Muscle of back (tissue), 11 donors: ENCODE results near the gene RHOV. TPM values are rescaled to one million over a fixed set of nuclear protein-coding genes. Genes with fewer than 3 reads are reported as not detected.
"Not testable (repeated sequence)": the region's sequence is repeated elsewhere in the genome, so short reads cannot be mapped to it uniquely, and the experiment has no call there.

ENCODE experiments used
- DNase-seq, 3 donors: peaks; one replicate each; pipeline versions ENCODE4 v3.0.0 to v3.0.0-alpha.2; 2013
- polyA plus RNA-seq, 10 donors: library from polyadenylated mRNA; unstranded; fragments of 120-200 nt; gene quantifications; one replicate each; pipeline ENCODE4 v1.2.1, GENCODE V29; 2013; ENCODE audit not compliant: insufficient read length in 10 of 10

Gene RHOV
- polyA plus RNA-seq, 10 donors: 0.12 to 4.4 (median 0.24) TPM

GRCh38 chr15:40875991-40876730, 2.1 kb upstream of the RHOV start:
- DNase-seq: no peak

- DNase-seq: no peak
These were observed 992 bp downstream of the RHOV start for GRCh38 chr15:40872791-40873693.

- no peak for DNase-seq
These were observed 2.1 kb downstream of the RHOV start for GRCh38 chr15:40871749-40872617.

GRCh38 chr15:40870716-40871115, 3.3 kb downstream of the RHOV start:
- no peak for DNase-seq

GRCh38 chr15:40869686-40870085, 4.3 kb downstream of the RHOV start:
- no peak for DNase-seq

- no peak for DNase-seq
These were observed 6.8 kb downstream of the RHOV start for GRCh38 chr15:40867199-40867598.

- no peak for DNase-seq
These were observed 10.3 kb downstream of the RHOV start for GRCh38 chr15:40863660-40864270.

GRCh38 chr15:40861147-40861546, 12.9 kb downstream of the RHOV start:
- DNase-seq: not testable (repeated sequence)

- peak; percentile 34 to 66 (median 60) for DNase-seq
These were observed 14.7 kb downstream of the RHOV start for GRCh38 chr15:40859206-40859851.

GRCh38 chr15:40858706-40859105, 15.3 kb downstream of the RHOV start:
- DNase-seq: no peak

GRCh38 chr15:40857601-40858341, 16.3 kb downstream of the RHOV start:
- peak; percentile 38 to 86 (median 74) for DNase-seq

- no peak for DNase-seq
These were observed 17.3 kb downstream of the RHOV start for GRCh38 chr15:40856746-40857145.

- DNase-seq: no peak
These were observed 18.3 kb downstream of the RHOV start for GRCh38 chr15:40855706-40856234.

GRCh38 chr15:40854161-40854560, 19.9 kb downstream of the RHOV start:
- no peak for DNase-seq

- DNase-seq: no peak
These were observed 20.7 kb downstream of the RHOV start for GRCh38 chr15:40853241-40853890.

- no peak for DNase-seq
These were observed 21.5 kb downstream of the RHOV start for GRCh38 chr15:40852529-40852928.

- DNase-seq: no peak
These were observed 23.4 kb downstream of the RHOV start for GRCh38 chr15:40850576-40851112.

GRCh38 chr15:40847223-40847961, 26.6 kb downstream of the RHOV start:
- peak in 1 of 3 donors; percentile 55 for DNase-seq
